HepG2 (cell line): ENCODE measurements around the gene OTOP2. TPM values are rescaled to one million over a fixed set of nuclear protein-coding genes. Genes with fewer than 3 reads are reported as not detected.

Experiments
- IRF2 ChIP-seq: IDR thresholded peaks from 2 replicates; pipeline ENCODE4 v1.6.1; 2018; ENCODE audit warnings: missing genetic modification reagents, missing compliant biosample characterization
- MAFG ChIP-seq: sonication (generic); formaldehyde crosslinking; IDR thresholded peaks from 2 replicates; pipeline ENCODE4 v1.5.1; 2020; ENCODE audit warnings: mild to moderate bottlenecking, missing genetic modification reagents
- NCOA2 ChIP-seq: sonication (generic); formaldehyde crosslinking; IDR thresholded peaks from 2 replicates; pipeline ENCODE4 v1.8.0; 2022; ENCODE audit warnings: inconsistent platforms
- PHF5A ChIP-seq: IDR thresholded peaks from one replicate; pipeline ENCODE4 v1.6.1; 2018; ENCODE audit warnings: low read depth, missing genetic modification reagents; ENCODE audit not compliant: unreplicated experiment
- TP53 ChIP-seq: sonication (generic); formaldehyde crosslinking; conservative IDR thresholded peaks from 2 replicates; pipeline ENCODE4 v1.4.0; 2020; ENCODE audit warnings: missing genetic modification reagents
- TRAFD1 ChIP-seq: sonication (generic); formaldehyde crosslinking; IDR thresholded peaks from 2 replicates; pipeline ENCODE4 v1.5.1; 2020; ENCODE audit warnings: missing genetic modification reagents, mild to moderate bottlenecking, borderline replicate concordance
- ZBTB10 ChIP-seq: sonication (generic); formaldehyde crosslinking; IDR thresholded peaks from 2 replicates; pipeline ENCODE4 v1.4.0; 2020; ENCODE audit warnings: missing genetic modification reagents, borderline replicate concordance
- ZFP36L2 ChIP-seq: sonication (generic); formaldehyde crosslinking; IDR thresholded peaks from 2 replicates; pipeline ENCODE4 v1.4.0; 2020; ENCODE audit warnings: missing genetic modification reagents
- ZFP82 ChIP-seq: sonication (generic); formaldehyde crosslinking; IDR thresholded peaks from 2 replicates; pipeline ENCODE4 v1.5.1; 2020; ENCODE audit warnings: mild to moderate bottlenecking, missing genetic modification reagents, borderline replicate concordance
- ZNF253 ChIP-seq: sonication (generic); formaldehyde crosslinking; IDR thresholded peaks from 2 replicates; pipeline ENCODE4 v1.8.0; 2022; ENCODE audit warnings: mild to moderate bottlenecking, missing genetic modification reagents, borderline replicate concordance
- ZNF331 ChIP-seq: sonication (generic); formaldehyde crosslinking; IDR thresholded peaks from 2 replicates; pipeline ENCODE4 v1.4.0; 2020; ENCODE audit warnings: missing genetic modification reagents
- ZNF704 ChIP-seq: sonication (generic); formaldehyde crosslinking; IDR thresholded peaks from 2 replicates; pipeline ENCODE4 v1.8.1; 2023; ENCODE audit warnings: mild to moderate bottlenecking, inconsistent platforms, moderate library complexity, missing genetic modification reagents, borderline replicate concordance
- polyA plus RNA-seq, 8 experiments: library from polyadenylated mRNA; depleted of rRNA in 3 of 8; stranded (reverse) in 7 of 8; unstranded in 1 of 8; fragments of >200 nt; fragmentation: Illumina TruSeq in 4 of 8; extraction: Trizol in 4 of 8; gene quantifications; 2 replicates each; pipeline versions ENCODE4 v1.2.1 to v1.2.3, GENCODE V29; 2011 to 2016; ENCODE audit warnings: low read depth in 4 of 8, missing spikeins in 1 of 8, mixed read lengths in 1 of 8; ENCODE audit not compliant: insufficient read depth in 1 of 8
- total RNA-seq, 5 experiments: library from RNA; depleted of rRNA; stranded (reverse); fragments of >200 nt; fragmentation: Illumina TruSeq; extraction: Trizol; gene quantifications; 2 replicates each; pipeline ENCODE4 v1.2.3, GENCODE V29; 2016; ENCODE audit warnings: low read depth in 1 of 5
- TF ChIP-seq, protein P1 (sequence below): sonication (generic); formaldehyde crosslinking; IDR thresholded peaks from 2 replicates; pipeline ENCODE4 v1.9.0; 2021; ENCODE audit warnings: missing genetic modification reagents, mild to moderate bottlenecking, borderline replicate concordance
- TF ChIP-seq, protein P2 (sequence below): sonication (generic); formaldehyde crosslinking; IDR thresholded peaks from 2 replicates; pipeline ENCODE4 v1.4.0; 2020; ENCODE audit warnings: mild to moderate bottlenecking, missing genetic modification reagents
- TF ChIP-seq, protein P3 (sequence below): IDR thresholded peaks from 2 replicates; pipeline ENCODE4 v1.6.1; 2016; ENCODE audit warnings: missing biosample characterization, missing genetic modification reagents, low read depth

OTOP2 gene
- total and polyA plus RNA-seq, 2 of the 13 experiments (the other 11 are each of a cell fraction or from before 2014, with no cell fraction given): not detected

GRCh38 chr17:74981979-74982662, 58.0 kb downstream of the OTOP2 start (continued):
- TF ChIP-seq, protein P1, sequence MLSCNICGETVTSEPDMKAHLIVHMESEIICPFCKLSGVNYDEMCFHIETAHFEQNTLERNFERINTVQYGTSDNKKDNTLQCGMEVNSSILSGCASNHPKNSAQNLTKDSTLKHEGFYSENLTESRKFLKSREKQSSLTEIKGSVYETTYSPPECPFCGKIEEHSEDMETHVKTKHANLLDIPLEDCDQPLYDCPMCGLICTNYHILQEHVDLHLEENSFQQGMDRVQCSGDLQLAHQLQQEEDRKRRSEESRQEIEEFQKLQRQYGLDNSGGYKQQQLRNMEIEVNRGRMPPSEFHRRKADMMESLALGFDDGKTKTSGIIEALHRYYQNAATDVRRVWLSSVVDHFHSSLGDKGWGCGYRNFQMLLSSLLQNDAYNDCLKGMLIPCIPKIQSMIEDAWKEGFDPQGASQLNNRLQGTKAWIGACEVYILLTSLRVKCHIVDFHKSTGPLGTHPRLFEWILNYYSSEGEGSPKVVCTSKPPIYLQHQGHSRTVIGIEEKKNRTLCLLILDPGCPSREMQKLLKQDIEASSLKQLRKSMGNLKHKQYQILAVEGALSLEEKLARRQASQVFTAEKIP (CRISPR knock-in tag): no peak
- TF ChIP-seq ZBTB10 (CRISPR knock-in tag): peak; percentile 53; the same call in 1 of the 2 replicates
- TF ChIP-seq ZFP82: no peak; the same call in none of the 2 replicates
- no peak for TF ChIP-seq MAFG (CRISPR knock-in tag)
- TF ChIP-seq ZFP36L2 (CRISPR knock-in tag): peak; percentile 28; the same call in 1 of the 2 replicates
- peak; percentile 16; the same call in 1 of the 2 replicates for TF ChIP-seq NCOA2
- no peak for TF ChIP-seq TRAFD1 (CRISPR knock-in tag)
- peak; percentile 20 for TF ChIP-seq PHF5A (CRISPR knock-in tag)
- TF ChIP-seq, protein P2, sequence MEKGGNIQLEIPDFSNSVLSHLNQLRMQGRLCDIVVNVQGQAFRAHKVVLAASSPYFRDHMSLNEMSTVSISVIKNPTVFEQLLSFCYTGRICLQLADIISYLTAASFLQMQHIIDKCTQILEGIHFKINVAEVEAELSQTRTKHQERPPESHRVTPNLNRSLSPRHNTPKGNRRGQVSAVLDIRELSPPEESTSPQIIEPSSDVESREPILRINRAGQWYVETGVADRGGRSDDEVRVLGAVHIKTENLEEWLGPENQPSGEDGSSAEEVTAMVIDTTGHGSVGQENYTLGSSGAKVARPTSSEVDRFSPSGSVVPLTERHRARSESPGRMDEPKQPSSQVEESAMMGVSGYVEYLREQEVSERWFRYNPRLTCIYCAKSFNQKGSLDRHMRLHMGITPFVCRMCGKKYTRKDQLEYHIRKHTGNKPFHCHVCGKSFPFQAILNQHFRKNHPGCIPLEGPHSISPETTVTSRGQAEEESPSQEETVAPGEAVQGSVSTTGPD (CRISPR knock-in tag): no peak
- peak; percentile 85; the same call in 1 of the 2 replicates for TF ChIP-seq TP53
- TF ChIP-seq, protein P3, sequence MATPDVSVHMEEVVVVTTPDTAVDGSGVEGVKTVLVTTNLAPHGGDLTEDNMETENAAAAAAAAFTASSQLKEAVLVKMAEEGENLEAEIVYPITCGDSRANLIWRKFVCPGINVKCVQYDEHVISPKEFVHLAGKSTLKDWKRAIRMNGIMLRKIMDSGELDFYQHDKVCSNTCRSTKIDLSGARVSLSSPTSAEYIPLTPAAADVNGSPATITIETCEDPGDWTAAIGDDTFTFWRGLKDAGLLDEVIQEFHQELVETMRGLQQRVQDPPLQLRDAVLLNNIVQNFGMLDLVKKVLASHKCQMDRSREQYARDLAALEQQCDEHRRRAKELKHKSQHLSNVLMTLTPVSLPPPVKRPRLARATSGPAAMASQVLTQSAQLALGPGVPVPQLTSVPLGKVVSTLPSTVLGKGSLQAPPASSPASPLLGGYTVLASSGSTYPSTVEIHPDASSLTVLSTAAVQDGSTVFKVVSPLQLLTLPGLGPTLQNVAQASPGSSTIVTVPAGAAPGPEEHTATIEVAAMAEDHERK (CRISPR knock-in tag): peak; percentile 38; the same call in 1 of the 2 replicates
- TF ChIP-seq IRF2: peak; percentile 56
- peak; percentile 79; the same call in 1 of the 2 replicates for TF ChIP-seq ZNF253 (CRISPR knock-in tag)
- peak; percentile 55; the same call in 1 of the 2 replicates for TF ChIP-seq ZNF331 (CRISPR knock-in tag)
- TF ChIP-seq ZNF704: peak; percentile 73; the same call in 1 of the 2 replicates
